Measurements from ENCODE around the gene HOXA11. TPM values are rescaled to one million over a fixed set of nuclear protein-coding genes. Genes with fewer than 3 reads are reported as not detected.

The HOXA11 gene
- total and polyA plus RNA-seq, 12 donors: 0.13 to 3.0 (median 1.2) TPM; not detected in 2

GRCh38 chr7:27132978-27133377, 52.1 kb downstream of the HOXA11 start:
- no peak for TF ChIP-seq POLR2A (IDR thresholded peaks at IDR 0.05)
- TF ChIP-seq, protein P1, sequence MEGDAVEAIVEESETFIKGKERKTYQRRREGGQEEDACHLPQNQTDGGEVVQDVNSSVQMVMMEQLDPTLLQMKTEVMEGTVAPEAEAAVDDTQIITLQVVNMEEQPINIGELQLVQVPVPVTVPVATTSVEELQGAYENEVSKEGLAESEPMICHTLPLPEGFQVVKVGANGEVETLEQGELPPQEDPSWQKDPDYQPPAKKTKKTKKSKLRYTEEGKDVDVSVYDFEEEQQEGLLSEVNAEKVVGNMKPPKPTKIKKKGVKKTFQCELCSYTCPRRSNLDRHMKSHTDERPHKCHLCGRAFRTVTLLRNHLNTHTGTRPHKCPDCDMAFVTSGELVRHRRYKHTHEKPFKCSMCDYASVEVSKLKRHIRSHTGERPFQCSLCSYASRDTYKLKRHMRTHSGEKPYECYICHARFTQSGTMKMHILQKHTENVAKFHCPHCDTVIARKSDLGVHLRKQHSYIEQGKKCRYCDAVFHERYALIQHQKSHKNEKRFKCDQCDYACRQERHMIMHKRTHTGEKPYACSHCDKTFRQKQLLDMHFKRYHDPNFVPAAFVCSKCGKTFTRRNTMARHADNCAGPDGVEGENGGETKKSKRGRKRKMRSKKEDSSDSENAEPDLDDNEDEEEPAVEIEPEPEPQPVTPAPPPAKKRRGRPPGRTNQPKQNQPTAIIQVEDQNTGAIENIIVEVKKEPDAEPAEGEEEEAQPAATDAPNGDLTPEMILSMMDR (IDR thresholded peaks at IDR 0.05): no peak
- Histone ChIP-seq H3K36me3 (replicated peaks in 1 of 2) (no peaks in the 10 kb centered on the region), H3K4me1 (replicated peaks in 1 of 2) (peaks cover 13 to 51% of the 10 kb centered on the region in 2 donors), H3K4me3 (no peak overlapping the region), H3K27ac (no peak overlapping the region), H3K9me3 (replicated peaks in 1 of 3) (no peaks in the 10 kb centered on the region), H3K27me3 (no peaks in the 10 kb centered on the region)
- DNase-seq: no peak
- 68 to 72% (median 70%) methylated on average over 6 of the region's 6 CpGs for WGBS, 4 donors
- intact Hi-C loops (cut with DNase I): no loop called here

DNA sequence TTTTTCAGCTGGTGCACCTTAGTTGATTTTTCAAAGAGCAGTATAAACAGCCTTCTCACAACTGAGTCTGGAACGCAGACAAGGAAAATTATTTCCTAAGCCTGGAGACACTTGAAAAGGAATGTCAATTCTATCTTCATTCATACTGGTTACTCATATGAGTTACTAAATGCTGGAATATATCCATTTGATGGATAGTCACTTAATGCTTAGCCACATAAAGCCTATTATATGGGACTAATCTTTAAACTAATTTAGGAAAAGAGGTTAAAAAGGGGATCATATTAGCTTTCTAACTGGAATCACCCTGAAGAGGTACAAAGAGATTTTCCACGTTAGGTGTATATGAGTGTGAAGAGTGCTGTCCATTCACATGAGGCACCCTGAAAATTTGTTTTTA, 52.8 kb downstream of the HOXA11 start:
- no peaks in the 10 kb centered on the region for H3K9me3 ChIP-seq (replicated peaks in 1 of 3)
- 80 to 85% (median 83%) methylated on average over 2 of the region's 2 CpGs for WGBS, 4 donors
- intact Hi-C loops (cut with DNase I): no loop called here
- no peak overlapping the region for H3K4me3 ChIP-seq
- TF ChIP-seq, protein P1 (IDR thresholded peaks at IDR 0.05): no peak
- no peak for TF ChIP-seq POLR2A (IDR thresholded peaks at IDR 0.05)
- H3K4me1 ChIP-seq (replicated peaks in 1 of 2): peaks cover 13 to 54% of the 10 kb centered on the region in 2 donors
- H3K27me3 ChIP-seq: no peaks in the 10 kb centered on the region
- no peaks in the 10 kb centered on the region for H3K36me3 ChIP-seq (replicated peaks in 1 of 2)
- DNase-seq: no peak
- H3K27ac ChIP-seq: no peak overlapping the region

DNA sequence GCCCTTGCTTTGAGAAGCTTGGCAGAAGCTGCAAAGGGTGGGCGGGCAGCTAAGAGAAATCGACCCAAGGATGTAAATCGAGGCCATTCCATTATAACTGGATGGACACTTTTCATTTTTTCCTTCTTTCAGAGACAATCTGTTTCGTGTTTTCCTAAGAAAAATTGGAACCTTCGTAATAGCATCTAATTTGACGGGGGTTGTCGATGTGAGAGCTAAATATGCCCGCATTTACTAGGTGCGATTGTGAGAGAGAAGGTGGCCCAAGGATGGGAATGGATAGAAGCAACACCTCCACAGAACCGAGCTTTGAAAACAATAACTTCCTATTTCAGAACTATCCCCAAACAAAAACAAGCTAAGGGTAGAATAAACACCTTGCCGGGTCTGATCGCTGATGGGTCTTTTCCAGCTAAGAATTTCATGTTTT, 53.6 kb downstream of the HOXA11 start:
- H3K27me3 ChIP-seq: no peaks in the 10 kb centered on the region
- 49 to 54% (median 52%) methylated on average over 12 of the region's 12 CpGs for WGBS, 4 donors
- intact Hi-C loops (cut with DNase I): no loop called here
- peaks cover 13 to 54% of the 10 kb centered on the region in 2 donors for H3K4me1 ChIP-seq (replicated peaks in 1 of 2)
- peak overlapping the region; percentile 60 to 98 (median 70) for H3K27ac ChIP-seq
- peak overlapping the region; percentile 1 to 96 (median 60) for H3K4me3 ChIP-seq
- H3K9me3 ChIP-seq (replicated peaks in 1 of 3): no peaks in the 10 kb centered on the region
- no peak for DNase-seq
- no peak for TF ChIP-seq POLR2A (IDR thresholded peaks at IDR 0.05)
- TF ChIP-seq, protein P1 (IDR thresholded peaks at IDR 0.05): no peak
- no peaks in the 10 kb centered on the region for H3K36me3 ChIP-seq (replicated peaks in 1 of 2)

MicroRNAs encoded within 50 kb of the gene (microRNA counts, 767-probe panel; counts per million panel counts)
- 0 counts per million in 2 donors for microRNA hsa-miR-196b-5p

Small RNAs within 50 kb of the gene (microRNA-seq; reads per million reads assigned to microRNA genes)
- gene MIR196B: 316 to 626 (median 352) reads per million in 3 donors

Small RNAs within 50 kb of the gene (small RNA-seq; reads per million reads assigned to genes)
- gene AC004080.5 (0 reads per million in 2 donors), gene RF02140 (0 reads per million in 2 donors), gene RF02141 (0 reads per million in 2 donors)

Other genes with a start within 250 kb of the HOXA11 start
- 1 to 10 TPM in 3 of 9 donors, under 1 TPM in 5, not detected in 1; 0.18 to 4.4 (median 0.90) TPM for gene HOXA1, start 89.2 kb downstream of the HOXA11 start, total RNA-seq
- under 1 TPM; 0.30 to 0.97 (median 0.32) TPM for gene HOXA1, start 89.2 kb downstream of the HOXA11 start, polyA plus RNA-seq
- 1 to 10 TPM in 6 of 9 donors, under 1 TPM in 2, not detected in 1; 0.41 to 5.7 (median 1.2) TPM for gene HOXA2, start 82.5 kb downstream of the HOXA11 start, total RNA-seq
- 1 to 10 TPM; 1.2 to 2.8 (median 2.0) TPM for gene HOXA2, start 82.5 kb downstream of the HOXA11 start, polyA plus RNA-seq
- 10 to 100 TPM in 1 of 9 donors, 1 to 10 TPM in 8; 3.3 to 10.9 (median 5.1) TPM for gene HOXA4, start 54.5 kb downstream of the HOXA11 start, total RNA-seq
- gene HOXA4, start 54.5 kb downstream of the HOXA11 start, polyA plus RNA-seq: 10 to 100 TPM in 2 of 3 donors, 1 to 10 TPM in 1; 9.3 to 12.6 (median 11.3) TPM
- gene HOXA5, start 41.6 kb downstream of the HOXA11 start, total RNA-seq: 100 to 1,000 TPM in 1 of 9 donors, 10 to 100 TPM in 8; 39.2 to 132 (median 64.3) TPM
- 10 to 100 TPM; 21.8 to 42.0 (median 25.9) TPM for gene HOXA5, start 41.6 kb downstream of the HOXA11 start, polyA plus RNA-seq
- gene HOXA6, start 37.5 kb downstream of the HOXA11 start, total RNA-seq: 10 to 100 TPM in 7 of 9 donors, 1 to 10 TPM in 2; 6.7 to 27.2 (median 16.1) TPM
- gene HOXA6, start 37.5 kb downstream of the HOXA11 start, polyA plus RNA-seq: 1 to 10 TPM; 1.3 to 5.6 (median 1.4) TPM
- 10 to 100 TPM in 2 of 9 donors, 1 to 10 TPM in 7; 2.3 to 32.7 (median 4.0) TPM for gene HOXA3, start 32.6 kb downstream of the HOXA11 start, total RNA-seq
- 1 to 10 TPM; 1.0 to 3.7 (median 2.8) TPM for gene HOXA3, start 32.6 kb downstream of the HOXA11 start, polyA plus RNA-seq
- 10 to 100 TPM in 8 of 9 donors, 1 to 10 TPM in 1; 7.9 to 39.1 (median 23.4) TPM for gene HOXA7, start 28.6 kb downstream of the HOXA11 start, total RNA-seq
- 10 to 100 TPM in 2 of 3 donors, 1 to 10 TPM in 1; 9.7 to 25.3 (median 12.4) TPM for gene HOXA7, start 28.6 kb downstream of the HOXA11 start, polyA plus RNA-seq
- gene HOXA9, start 19.7 kb downstream of the HOXA11 start, total RNA-seq: 10 to 100 TPM in 6 of 9 donors, 1 to 10 TPM in 3; 2.6 to 20.1 (median 12.4) TPM
- gene HOXA9, start 19.7 kb downstream of the HOXA11 start, polyA plus RNA-seq: 10 to 100 TPM in 1 of 3 donors, 1 to 10 TPM in 2; 2.7 to 26.7 (median 4.4) TPM
- gene HOXA10, start 10.9 kb downstream of the HOXA11 start, total RNA-seq: 10 to 100 TPM in 6 of 9 donors, 1 to 10 TPM in 2, under 1 TPM in 1; 0.11 to 14.7 (median 11.6) TPM
- gene HOXA10, start 10.9 kb downstream of the HOXA11 start, polyA plus RNA-seq: 10 to 100 TPM in 1 of 3 donors, 1 to 10 TPM in 2; 3.8 to 14.1 (median 4.2) TPM
- gene HOXA13, start 14.9 kb upstream of the HOXA11 start, total RNA-seq: 1 to 10 TPM in 1 of 9 donors, under 1 TPM in 7, not detected in 1; 0.19 to 1.4 (median 0.62) TPM
- gene HOXA13, start 14.9 kb upstream of the HOXA11 start, polyA plus RNA-seq: 1 to 10 TPM in 1 of 3 donors, under 1 TPM in 2; 0.17 to 1.1 (median 0.24) TPM
- 1 to 10 TPM in 6 of 9 donors, under 1 TPM in 1, not detected in 2; 0.69 to 8.7 (median 1.3) TPM for gene EVX1, start 57.6 kb upstream of the HOXA11 start, total RNA-seq
- under 1 TPM; 0.64 to 0.97 (median 0.88) TPM for gene EVX1, start 57.6 kb upstream of the HOXA11 start, polyA plus RNA-seq

All from adrenal gland (tissue), 12 donors.